Spleen (tissue), 11 donors: ENCODE data around the gene PTGER2. TPM values are rescaled to one million over a fixed set of nuclear protein-coding genes. Genes with fewer than 3 reads are reported as not detected.

Source experiments
- DNase-seq: peaks from one replicate; pipeline ENCODE4 v3.0.0-alpha.2; 2020
- H3K27ac ChIP-seq, 8 donors: fragments of 200-600 bp; sonication (generic) in 7 of 8; 1 replicate in 4 of 8; 2 replicates in 4 of 8; pipeline versions ENCODE4 v1.5.0 to v1.8.0; 2016 to 2021; ENCODE audit warnings: inconsistent platforms in 4 of 8, mild to moderate bottlenecking in 4 of 8, moderate library complexity in 1 of 8
- H3K27me3 ChIP-seq, 7 donors: fragments of 200-600 bp; sonication (generic) in 6 of 7; replicated peaks in 1 of 7; 1 replicate in 4 of 7; 2 replicates in 3 of 7; pipeline versions ENCODE4 v1.5.0 to v1.8.0; 2016 to 2021; ENCODE audit warnings: inconsistent platforms in 3 of 7, mild to moderate bottlenecking in 1 of 7
- H3K36me3 ChIP-seq, 6 donors: fragments of 200-600 bp; sonication (generic) in 5 of 6; 1 replicate in 4 of 6; 2 replicates in 2 of 6; pipeline versions ENCODE4 v1.5.0 to v1.8.0; 2016 to 2021; ENCODE audit warnings: inconsistent platforms in 2 of 6
- H3K4me1 ChIP-seq, 6 donors: fragments of 200-600 bp; sonication (generic) in 5 of 6; 1 replicate in 3 of 6; 2 replicates in 3 of 6; pipeline versions ENCODE4 v1.5.0 to v1.8.0; 2016 to 2021; ENCODE audit warnings: inconsistent platforms in 3 of 6
- H3K4me3 ChIP-seq, 8 donors: fragments of 200-600 bp; sonication (generic) in 7 of 8; 1 replicate in 4 of 8; 2 replicates in 4 of 8; pipeline versions ENCODE4 v1.5.0 to v1.8.0; 2016 to 2021; ENCODE audit warnings: inconsistent platforms in 4 of 8, mild to moderate bottlenecking in 4 of 8, moderate library complexity in 2 of 8
- H3K9me3 ChIP-seq, 8 donors: fragments of 200-600 bp; sonication (generic) in 7 of 8; 1 replicate in 4 of 8; 2 replicates in 4 of 8; pipeline versions ENCODE4 v1.5.0 to v1.8.0; 2016 to 2021; ENCODE audit warnings: inconsistent platforms in 4 of 8
- CTCF ChIP-seq, 11 experiments: fragments of 200-600 bp in 7 of 11; fragments of 450-650 bp in 4 of 11; sonication (generic) in 4 of 11; IDR thresholded peaks in 8 of 11; conservative IDR thresholded peaks in 3 of 11; 1 replicate in 7 of 11; 2 replicates in 4 of 11; pipeline versions ENCODE4 v1.4.0 to v1.8.0; 2016 to 2021; ENCODE audit warnings: antibody characterized with exemption in 11 of 11, inconsistent platforms in 4 of 11, mild to moderate bottlenecking in 1 of 11
- POLR2A ChIP-seq, 3 donors: fragments of 450-650 bp; IDR thresholded peaks; one replicate each; pipeline ENCODE4 v1.5.1; 2017; ENCODE audit warnings: antibody characterized with exemption in 3 of 3, mild to moderate bottlenecking in 1 of 3
- POLR2AphosphoS5 ChIP-seq, 3 donors: sonication (generic); formaldehyde crosslinking; IDR thresholded peaks; one replicate each; pipeline ENCODE4 v1.5.1; 2017; ENCODE audit warnings: antibody characterized with exemption in 3 of 3
- WGBS, 5 donors: extraction: QIAGEN DNeasy Blood & Tissue Kit in 3 of 5; methylation state at CpG; one replicate each; pipeline versions ENCODE4 v1.1.5 to v1.1.7; 2013 to 2018; 5-methylcytosine and 5-hydroxymethylcytosine counted together
- intact Hi-C: fragments of 100-400 bp; cut with DNase I; formaldehyde crosslinking; loops from one replicate; pipeline ENCODE4 v1.15.0; 2023; ENCODE audit warnings: low total_unique reads
- polyA plus RNA-seq, 3 donors: library from polyadenylated mRNA; stranded (reverse); fragments of 200-250 nt; gene quantifications; one replicate each; pipeline ENCODE4 v1.2.1, GENCODE V29; 2013
- total RNA-seq, 7 donors: library from RNA; depleted of rRNA in 3 of 7; stranded (reverse); fragments of >200 nt in 3 of 7; fragmentation: NEBNext Ultra II Directional in 4 of 7; extraction: Animal tissue kit (Norgen Biotek cat#: 25700) in 4 of 7; gene quantifications; one replicate each; pipeline versions ENCODE4 v1.1.0 to v1.2.1, GENCODE V29; 2016 to 2021
- donor health status: healthy with polysubstance abuse.
- donor health status: DM: no; HTN: no; CAD: no; lungs with moderate emphysema.
- donor health status: DM: no; HTN: no; CAD: no.
- donor health status: Bipolar disorder and iron deficiency.
- donor health status: healthy.
- donor health status: DM: no; HTN: no; CAD: no.
- donor health status: DM: yes; HTN: yes; CAD: no.

Gene PTGER2
- total and polyA plus RNA-seq, 10 donors: 1.5 to 44.7 (median 15.6) TPM

- Histone ChIP-seq H3K4me1 (peaks cover 20 to 100% (median 70%) of the 10 kb centered on the region in 6 donors), H3K27ac (peak overlapping the region; percentile 68 to 92 (median 88)), H3K36me3 (no peaks in the 10 kb centered on the region), H3K27me3 (peaks cover 0 to 59% (median 24%) of the 10 kb centered on the region in 7 donors), H3K9me3 (no peaks in the 10 kb centered on the region), H3K4me3 (peak overlapping the region; percentile 61 to 82 (median 64))
- TF ChIP-seq POLR2A (IDR thresholded peaks at IDR 0.05) (no peak), POLR2AphosphoS5 (IDR thresholded peaks at IDR 0.05) (peak in 1 of 3 donors; percentile 55), CTCF (IDR thresholded peaks at IDR 0.05 in 8 of 11, conservative IDR thresholded peaks at IDR 0.05 in 3 of 11) (no peak)
- no peak for DNase-seq
- 5 to 11% (median 10%) methylated on average over 11 of the region's 11 CpGs for WGBS, 5 donors
- intact Hi-C loops: no loop called here
Measured at GRCh38 chr14:52315355-52315718, 1.2 kb downstream of the PTGER2 start.

DNA sequence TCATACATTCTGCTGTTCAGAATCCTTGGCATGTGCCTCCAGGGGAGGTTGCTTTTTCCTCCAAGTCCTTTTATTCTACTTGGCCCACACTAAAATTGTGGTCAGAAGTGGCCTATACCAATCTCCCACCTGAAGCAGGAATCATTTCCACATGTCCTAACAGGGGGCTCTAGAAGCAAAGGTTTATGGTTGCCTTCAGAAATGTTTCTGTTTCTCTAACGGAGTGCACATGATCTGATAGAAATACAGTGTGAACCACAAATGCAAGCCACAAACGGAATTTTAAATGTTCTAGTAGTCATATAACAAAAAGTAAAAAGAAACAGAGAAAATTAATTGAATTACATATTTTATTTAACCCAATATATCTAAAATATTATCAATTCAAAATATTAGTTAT is 4.0 kb downstream of the PTGER2 start:
- H3K4me1 ChIP-seq: peaks cover 8 to 77% (median 47%) of the 10 kb centered on the region in 6 donors
- H3K36me3 ChIP-seq: no peaks in the 10 kb centered on the region
- TF ChIP-seq CTCF (IDR thresholded peaks at IDR 0.05 in 8 of 11, conservative IDR thresholded peaks at IDR 0.05 in 3 of 11) (no peak), POLR2A (IDR thresholded peaks at IDR 0.05) (no peak), POLR2AphosphoS5 (IDR thresholded peaks at IDR 0.05) (no peak)
- 27 to 44% (median 34%) methylated on average over 2 of the region's 2 CpGs for WGBS, 5 donors
- H3K4me3 ChIP-seq: peak overlapping the region in 3 of 8 donors; percentile 62 to 82 (median 67)
- peaks cover 0 to 50% (median 24%) of the 10 kb centered on the region in 7 donors for H3K27me3 ChIP-seq
- H3K27ac ChIP-seq: peak overlapping the region in 5 of 8 donors; percentile 14 to 92 (median 89)
- DNase-seq: no peak
- peaks cover 0 to 25% (median 20%) of the 10 kb centered on the region in 8 donors for H3K9me3 ChIP-seq
- intact Hi-C loops: no loop called here

GRCh38 chr14:52318826-52319645 is 4.9 kb downstream of the PTGER2 start:
- no peak for TF ChIP-seq CTCF (IDR thresholded peaks at IDR 0.05 in 8 of 11, conservative IDR thresholded peaks at IDR 0.05 in 3 of 11)
- intact Hi-C loops: no loop called here
- H3K36me3 ChIP-seq: no peaks in the 10 kb centered on the region
- peaks cover 0 to 41% (median 16%) of the 10 kb centered on the region in 7 donors for H3K27me3 ChIP-seq
- H3K9me3 ChIP-seq: peaks cover 0 to 29% (median 22%) of the 10 kb centered on the region in 8 donors
- no peak for DNase-seq
- H3K4me1 ChIP-seq: peaks cover 4 to 75% (median 39%) of the 10 kb centered on the region in 6 donors
- peak overlapping the region in 2 of 8 donors; percentile 8 to 82 for H3K4me3 ChIP-seq
- H3K27ac ChIP-seq: peak overlapping the region in 6 of 8 donors; percentile 14 to 92 (median 88)
- 45 to 60% (median 51%) methylated on average over 5 of the region's 5 CpGs for WGBS, 5 donors

DNA sequence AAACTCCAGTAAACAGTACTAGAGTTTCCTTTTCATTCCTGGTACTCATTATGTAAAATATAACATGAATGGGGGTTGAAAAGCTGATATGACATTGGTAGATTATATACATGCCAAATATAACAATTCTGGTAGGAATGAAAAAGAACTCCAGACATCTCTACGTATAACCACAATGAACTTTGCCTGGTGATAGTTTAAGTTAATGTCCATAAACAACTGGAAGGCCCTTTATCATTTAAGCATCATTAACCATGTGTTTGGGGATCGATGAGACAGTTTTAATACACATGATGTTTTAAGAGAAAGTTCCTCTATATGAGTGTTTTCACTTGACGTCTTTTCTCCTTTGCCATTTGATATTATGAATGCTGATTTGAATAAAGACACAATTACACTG is 5.8 kb downstream of the PTGER2 start:
- H3K36me3 ChIP-seq: no peaks in the 10 kb centered on the region
- H3K4me1 ChIP-seq: peaks cover 4 to 75% (median 38%) of the 10 kb centered on the region in 6 donors
- H3K4me3 ChIP-seq: peak overlapping the region in 1 of 8 donors; percentile 82
- WGBS, 5 donors: 86 to 94% (median 90%) methylated on average over 3 of the region's 3 CpGs
- DNase-seq: no peak
- peaks cover 0 to 29% (median 22%) of the 10 kb centered on the region in 8 donors for H3K9me3 ChIP-seq
- H3K27me3 ChIP-seq: peaks cover 0 to 32% (median 7%) of the 10 kb centered on the region in 7 donors
- TF ChIP-seq CTCF (IDR thresholded peaks at IDR 0.05 in 8 of 11, conservative IDR thresholded peaks at IDR 0.05 in 3 of 11) (no peak), POLR2AphosphoS5 (IDR thresholded peaks at IDR 0.05) (no peak), POLR2A (IDR thresholded peaks at IDR 0.05) (no peak)
- intact Hi-C loops: no loop called here
- no peak overlapping the region for H3K27ac ChIP-seq
